RPMI7951 (cell line): Measurements from ENCODE around the gene FUZ. TPM values are rescaled to one million over a fixed set of nuclear protein-coding genes. Genes with fewer than 3 reads are reported as not detected.

Source experiments
- DNase-seq: peaks from one replicate; pipeline ENCODE4 v3.0.0-alpha.2; 2012; ENCODE audit warnings: low read depth
- total RNA-seq: library from RNA; depleted of rRNA; stranded (reverse); fragments of >200 nt; shearing (Covaris generic); gene quantifications from 2 replicates; pipeline ENCODE4 v1.2.3, GENCODE V29; 2014

FUZ gene
- total RNA-seq, 1 experiment from 2014 or later: 34.5 TPM

DNA sequence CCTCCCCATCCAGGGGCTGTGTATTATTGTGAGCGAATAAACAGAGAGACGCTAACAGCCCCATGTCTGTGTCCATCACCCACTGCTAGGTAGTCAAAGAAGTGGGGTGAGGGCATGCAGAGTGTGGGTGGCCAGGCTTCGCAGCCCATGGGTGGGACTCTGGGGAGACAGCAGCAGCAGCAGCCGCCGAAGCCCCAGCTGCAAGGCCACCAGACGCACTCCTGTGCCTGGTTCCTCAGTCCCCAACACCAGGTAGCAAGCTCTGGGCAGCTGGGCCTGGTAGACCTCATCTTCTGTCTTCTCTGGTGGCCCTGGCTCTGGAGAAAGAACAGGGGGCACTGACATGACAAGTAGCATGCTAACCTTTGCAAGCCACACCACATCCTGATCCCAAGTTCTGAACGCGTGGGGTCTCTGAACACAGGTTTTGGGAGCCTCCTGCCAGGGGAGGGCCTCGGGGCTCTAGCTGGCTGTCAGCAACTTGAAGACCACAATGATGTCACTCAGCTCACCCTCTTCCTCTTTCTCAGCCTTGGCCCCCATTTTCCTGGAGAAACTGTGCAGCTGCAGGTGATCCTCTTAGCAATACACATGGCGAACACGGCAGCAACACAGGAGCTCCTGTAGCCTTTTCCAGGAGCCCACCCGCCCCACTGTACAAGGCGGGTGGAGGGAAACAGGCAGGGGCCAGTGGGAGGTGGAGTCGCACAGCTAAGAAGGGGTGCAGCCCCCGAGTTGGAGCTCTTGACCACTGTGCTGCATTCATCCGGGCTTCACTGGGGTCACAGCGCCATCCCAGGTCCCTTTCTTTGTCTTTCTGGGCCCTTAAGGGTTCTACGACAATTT lies 5.8 kb downstream of the FUZ start:
- no peak for DNase-seq

DNA sequence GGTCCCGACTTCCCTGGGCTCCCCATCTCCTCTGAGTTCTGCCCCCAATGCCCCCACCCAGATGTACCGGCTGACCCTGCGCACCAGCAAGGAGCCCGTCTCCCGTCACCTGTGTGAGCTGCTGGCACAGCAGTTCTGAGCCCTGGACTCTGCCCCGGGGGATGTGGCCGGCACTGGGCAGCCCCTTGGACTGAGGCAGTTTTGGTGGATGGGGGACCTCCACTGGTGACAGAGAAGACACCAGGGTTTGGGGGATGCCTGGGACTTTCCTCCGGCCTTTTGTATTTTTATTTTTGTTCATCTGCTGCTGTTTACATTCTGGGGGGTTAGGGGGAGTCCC lies 6.5 kb downstream of the FUZ start:
- DNase-seq: no peak

DNA sequence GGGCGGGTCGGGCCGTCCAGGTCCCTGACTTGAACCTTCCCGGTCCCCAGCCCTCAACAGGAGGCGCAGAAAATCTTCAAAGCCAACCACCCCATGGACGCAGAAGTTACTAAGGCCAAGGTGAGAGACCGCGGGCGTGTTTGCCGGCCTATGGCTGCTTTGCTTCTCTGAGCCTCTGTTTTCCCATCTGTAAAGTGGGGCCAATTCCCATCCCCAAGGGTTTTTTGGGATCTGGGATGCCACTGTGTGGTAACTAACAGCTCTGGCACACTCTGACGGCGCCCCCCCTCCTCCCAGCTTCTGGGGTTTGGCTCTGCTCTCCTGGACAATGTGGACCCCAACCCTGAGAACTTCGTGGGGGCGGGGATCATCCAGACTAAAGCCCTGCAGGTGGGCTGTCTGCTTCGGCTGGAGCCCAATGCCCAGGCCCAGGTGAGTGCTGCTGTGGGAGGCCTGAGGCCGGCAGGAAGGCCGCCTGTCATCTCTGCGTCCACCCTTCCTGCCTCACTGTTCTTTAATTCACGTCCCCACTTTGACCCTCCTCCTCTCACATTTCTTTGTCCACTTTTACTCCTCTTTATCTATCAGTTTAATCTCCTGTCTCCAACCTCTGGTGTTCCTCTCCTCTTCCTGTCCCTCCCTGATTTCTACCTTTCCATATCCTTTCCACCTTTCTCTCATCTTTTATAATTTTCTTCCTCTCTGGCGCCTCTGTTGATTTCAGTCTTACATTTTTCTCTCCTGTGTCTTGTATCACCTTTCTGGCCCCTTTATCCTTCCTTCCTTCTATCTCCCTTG lies 7.1 kb downstream of the FUZ start:
- DNase-seq: no peak

DNA sequence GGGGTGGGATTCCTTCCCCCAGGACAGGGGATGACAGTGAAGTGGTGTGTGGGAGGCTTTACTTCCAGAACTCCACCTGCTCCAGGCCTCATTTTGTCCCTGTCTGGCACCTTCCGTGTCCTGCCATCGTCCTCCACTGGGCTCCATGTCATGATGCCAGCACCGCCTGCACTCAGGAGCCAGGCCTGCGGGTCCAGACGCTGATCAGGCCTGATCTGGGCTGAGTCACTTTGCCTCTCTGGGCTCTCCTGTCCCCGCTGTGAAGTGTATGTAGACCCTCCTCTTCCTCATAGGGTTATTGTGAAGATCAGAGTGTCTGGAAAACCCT lies 9.6 kb downstream of the FUZ start:
- no peak for DNase-seq

DNA sequence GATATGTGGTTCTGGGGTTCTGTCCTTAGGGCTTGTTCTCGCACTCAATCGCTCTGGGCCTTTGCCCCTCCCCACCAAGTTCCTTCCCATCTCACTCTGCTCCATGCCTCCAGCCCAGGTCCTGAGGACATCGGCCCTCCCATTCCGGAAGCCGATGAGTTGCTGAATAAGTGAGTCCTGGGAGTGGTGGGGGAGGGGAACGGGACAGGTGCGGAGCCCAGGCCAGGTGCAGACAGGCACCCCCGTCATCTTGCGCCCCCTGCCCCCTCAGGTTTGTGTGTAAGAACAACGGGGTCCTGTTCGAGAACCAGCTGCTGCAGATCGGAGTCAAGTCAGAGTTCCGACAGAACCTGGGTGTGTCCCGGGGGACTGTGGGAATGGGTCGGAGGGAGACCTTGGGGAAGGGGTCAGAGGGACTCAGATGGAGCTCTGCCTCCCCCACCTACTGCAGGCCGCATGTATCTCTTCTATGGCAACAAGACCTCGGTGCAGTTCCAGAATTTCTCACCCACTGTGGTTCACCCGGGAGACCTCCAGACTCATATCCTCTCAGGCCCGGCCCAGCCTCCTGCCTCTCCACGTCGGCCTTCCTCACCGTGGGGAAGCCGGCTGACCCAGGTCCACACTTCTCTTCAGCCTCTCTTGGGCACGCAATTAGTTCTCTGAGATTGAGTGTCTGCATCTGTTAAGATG lies 10.1 kb downstream of the FUZ start:
- no peak for DNase-seq

GRCh38 chr19:49801966-49802661 lies 11.0 kb downstream of the FUZ start:
- DNase-seq: peak; percentile 24

GRCh38 chr19:49801401-49801888 lies 11.6 kb downstream of the FUZ start:
- DNase-seq: no peak

DNA sequence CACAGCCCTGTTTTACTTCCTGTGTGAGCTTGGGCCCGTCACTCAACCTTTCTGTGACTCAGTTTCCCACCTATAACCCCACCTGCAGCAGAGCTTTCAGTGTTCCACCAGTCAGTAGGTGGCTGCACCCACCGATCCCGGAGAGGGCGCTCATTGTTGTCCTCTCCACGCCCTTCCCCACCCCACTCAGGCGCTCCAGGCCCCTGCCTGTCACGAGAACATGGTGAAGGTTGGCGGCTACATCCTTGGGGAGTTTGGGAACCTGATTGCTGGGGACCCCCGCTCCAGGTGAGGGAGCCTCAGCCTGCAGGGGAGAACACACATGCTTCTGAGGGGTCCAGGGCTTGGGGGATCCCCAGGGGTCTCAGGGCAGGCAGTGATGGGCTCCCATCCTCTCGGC lies 12.3 kb downstream of the FUZ start:
- no peak for DNase-seq

DNA sequence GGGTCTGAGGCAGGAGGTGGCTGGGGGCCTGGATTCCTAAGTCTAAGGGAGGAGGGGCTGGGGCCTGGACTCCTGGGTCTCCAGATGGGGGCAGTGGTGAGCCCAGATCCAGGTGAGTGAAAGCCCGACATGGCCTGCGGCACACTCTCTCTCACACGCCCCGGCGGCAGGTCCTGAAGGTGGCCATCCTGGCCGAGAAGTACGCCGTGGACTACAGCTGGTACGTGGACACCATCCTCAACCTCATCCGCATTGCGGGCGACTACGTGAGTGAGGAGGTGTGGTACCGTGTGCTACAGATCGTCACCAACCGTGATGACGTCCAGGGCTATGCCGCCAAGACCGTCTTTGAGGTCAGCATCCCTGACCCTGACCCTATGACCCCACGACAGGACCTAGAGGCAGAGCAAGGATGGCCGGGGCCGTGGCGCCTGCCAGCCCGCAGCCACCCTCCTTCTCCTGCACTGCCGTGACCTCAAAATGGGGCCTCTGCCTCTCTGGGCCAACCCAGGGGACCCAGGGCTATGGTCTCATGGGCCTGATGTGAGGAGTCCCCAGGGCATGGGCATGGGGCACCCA lies 13.2 kb downstream of the FUZ start:
- no peak for DNase-seq

DNA sequence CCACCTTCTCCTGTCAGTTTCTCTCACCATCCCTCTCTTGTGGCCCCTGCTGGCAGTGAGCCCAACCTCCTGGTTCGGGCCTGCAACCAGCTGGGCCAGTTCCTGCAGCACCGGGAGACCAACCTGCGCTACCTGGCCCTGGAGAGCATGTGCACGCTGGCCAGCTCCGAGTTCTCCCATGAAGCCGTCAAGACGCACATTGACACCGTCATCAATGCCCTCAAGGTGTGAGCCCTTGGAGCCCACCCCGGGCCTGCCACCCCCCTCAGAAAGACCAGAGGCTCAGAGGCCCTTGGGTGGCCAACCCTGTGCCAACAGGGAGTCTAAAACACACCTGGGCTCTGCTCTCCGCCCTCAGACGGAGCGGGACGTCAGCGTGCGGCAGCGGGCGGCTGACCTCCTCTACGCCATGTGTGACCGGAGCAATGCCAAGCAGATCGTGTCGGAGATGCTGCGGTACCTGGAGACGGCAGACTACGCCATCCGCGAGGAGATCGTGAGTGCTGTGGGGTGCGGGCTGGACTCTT lies 13.8 kb downstream of the FUZ start:
- no peak for DNase-seq

DNA sequence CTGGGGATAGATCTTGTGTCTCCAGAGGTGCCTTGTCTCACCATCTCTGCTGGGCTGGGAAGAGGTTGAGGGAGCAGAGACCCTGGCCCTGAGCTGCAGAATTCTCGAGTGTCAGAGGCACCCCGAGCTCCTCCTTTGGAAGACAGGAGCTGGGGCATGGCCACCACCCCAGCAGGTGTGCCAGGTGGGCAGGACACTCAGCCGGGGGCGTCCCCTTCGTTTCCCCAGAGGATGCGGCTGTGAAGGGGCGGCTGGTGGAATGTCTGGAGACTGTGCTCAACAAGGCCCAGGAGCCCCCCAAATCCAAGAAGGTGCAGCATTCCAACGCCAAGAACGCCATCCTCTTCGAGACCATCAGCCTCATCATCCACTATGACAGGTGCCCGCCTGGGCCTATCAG lies 14.5 kb downstream of the FUZ start:
- DNase-seq: no peak

DNA sequence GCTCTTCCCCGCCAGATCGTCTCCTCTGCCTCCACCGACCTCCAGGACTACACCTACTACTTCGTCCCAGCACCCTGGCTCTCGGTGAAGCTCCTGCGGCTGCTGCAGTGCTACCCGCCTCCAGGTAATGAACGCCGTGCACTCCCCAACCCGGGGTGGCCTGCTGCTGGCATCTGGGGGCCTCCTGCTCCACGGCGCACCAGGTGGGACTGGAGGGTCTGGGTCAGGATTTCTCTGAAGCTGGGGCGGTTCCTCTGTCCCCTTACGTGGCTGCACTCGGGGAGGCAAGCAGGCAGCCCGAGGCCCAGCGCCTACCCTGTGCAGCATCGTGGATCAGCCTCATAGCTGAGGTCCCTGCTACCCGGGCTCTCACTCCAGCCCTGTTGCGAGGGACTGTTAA lies 17.5 kb downstream of the FUZ start:
- DNase-seq: no peak

GRCh38 chr19:49793561-49793840 lies 19.6 kb downstream of the FUZ start:
- DNase-seq: peak; percentile 58

GRCh38 chr19:49792829-49793560 lies 20.1 kb downstream of the FUZ start:
- DNase-seq: no peak

DNA sequence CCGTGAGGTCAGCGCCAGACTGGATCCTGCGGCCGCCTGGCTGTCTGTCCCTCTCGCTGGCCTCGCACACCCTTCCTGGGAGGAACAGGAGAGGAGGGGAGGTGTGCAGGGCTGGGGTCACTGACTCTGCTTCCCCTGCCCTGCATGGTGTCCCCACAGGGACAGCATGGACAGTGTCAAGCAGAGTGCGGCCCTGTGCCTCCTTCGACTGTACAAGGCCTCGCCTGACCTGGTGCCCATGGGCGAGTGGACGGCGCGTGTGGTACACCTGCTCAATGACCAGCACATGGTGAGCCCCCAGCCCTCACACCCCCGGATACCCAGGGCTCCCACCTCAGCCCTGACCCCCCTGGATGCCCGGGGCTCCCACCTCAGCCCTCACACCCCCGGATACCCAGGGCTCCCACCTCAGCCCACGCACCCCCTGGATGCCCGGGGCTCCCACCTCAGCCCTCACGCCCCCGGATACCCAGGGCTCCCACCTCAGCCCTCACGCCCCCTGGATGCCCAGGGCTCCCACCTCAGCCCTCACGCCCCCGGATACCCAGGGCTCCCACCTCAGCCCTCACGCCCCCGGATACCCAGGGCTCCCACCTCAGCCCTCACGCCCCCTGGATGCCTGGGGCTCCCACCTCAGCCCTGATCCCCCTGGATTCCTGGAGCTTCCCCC lies 21.2 kb downstream of the FUZ start:
- DNase-seq: no peak

- DNase-seq: no peak
Observed at GRCh38 chr19:49790866-49791265, 22.2 kb downstream of the FUZ start.

- no peak for DNase-seq
Observed at GRCh38 chr19:49788857-49789256, 24.2 kb downstream of the FUZ start.

- no peak for DNase-seq
Observed at GRCh38 chr19:49787746-49788145, 25.3 kb downstream of the FUZ start.

- peak; percentile 73 for DNase-seq
Observed at GRCh38 chr19:49786376-49786820, 26.7 kb downstream of the FUZ start.

DNA sequence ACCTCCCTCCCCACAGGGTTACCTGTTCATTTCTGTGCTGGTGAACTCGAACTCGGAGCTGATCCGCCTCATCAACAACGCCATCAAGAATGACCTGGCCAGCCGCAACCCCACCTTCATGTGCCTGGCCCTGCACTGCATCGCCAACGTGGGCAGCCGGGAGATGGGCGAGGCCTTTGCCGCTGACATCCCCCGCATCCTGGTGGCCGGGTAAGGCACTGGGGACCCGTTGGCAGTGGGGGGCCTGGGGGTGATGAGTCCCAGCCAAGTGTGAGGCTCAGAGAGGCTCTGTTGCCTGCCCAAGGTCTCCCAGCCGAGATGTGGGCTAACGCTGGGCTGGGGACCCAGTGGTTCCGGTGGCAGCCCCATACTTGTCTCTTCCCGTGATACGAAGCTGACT lies 30.6 kb downstream of the FUZ start:
- DNase-seq: no peak
